Uterus (tissue), 2 donors: ENCODE results near the gene C10orf90.

ENCODE experiments used
- CTCF ChIP-seq, 4 experiments: fragments of 200-600 bp in 2 of 4; fragments of 450-650 bp in 2 of 4; sonication (generic) in 2 of 4; IDR thresholded peaks; one replicate each; pipeline ENCODE4 v1.5.1; 2016 to 2019; ENCODE audit warnings: antibody characterized with exemption in 4 of 4, mild to moderate bottlenecking in 2 of 4, moderate library complexity in 1 of 4
- POLR2A ChIP-seq, 2 donors: fragments of 450-650 bp; IDR thresholded peaks; one replicate each; pipeline ENCODE4 v1.6.1; 2016; ENCODE audit warnings: antibody characterized with exemption in 2 of 2, mild to moderate bottlenecking in 1 of 2, moderate library complexity in 1 of 2

- no peak for TF ChIP-seq CTCF (IDR thresholded peaks at IDR 0.05)
- TF ChIP-seq POLR2A (IDR thresholded peaks at IDR 0.05), result no peak
These were observed 167.0 kb downstream of the C10orf90 start for GRCh38 chr10:126503392-126504062.
